Ovary (tissue), 3 donors: ENCODE measurements around the gene NPIPA7.
"Not testable (repeated sequence)": the region's sequence is repeated elsewhere in the genome, so short reads cannot be mapped to it uniquely, and the experiment has no call there.

ENCODE experiments used
- EP300 ChIP-seq: sonication (generic); formaldehyde crosslinking; IDR thresholded peaks from one replicate; pipeline ENCODE4 v1.6.1; 2017; ENCODE audit warnings: antibody characterized with exemption
- TF ChIP-seq, protein P1 (sequence below), 3 donors: fragments of 450-650 bp in 2 of 3; fragments of 200-600 bp in 1 of 3; IDR thresholded peaks; one replicate each; pipeline versions ENCODE4 v1.5.1 to v1.8.0; 2016 to 2022; ENCODE audit warnings: antibody characterized with exemption in 3 of 3, mild to moderate bottlenecking in 1 of 3
- donor health status: DM: no; HTN: no; CAD: no.

DNA sequence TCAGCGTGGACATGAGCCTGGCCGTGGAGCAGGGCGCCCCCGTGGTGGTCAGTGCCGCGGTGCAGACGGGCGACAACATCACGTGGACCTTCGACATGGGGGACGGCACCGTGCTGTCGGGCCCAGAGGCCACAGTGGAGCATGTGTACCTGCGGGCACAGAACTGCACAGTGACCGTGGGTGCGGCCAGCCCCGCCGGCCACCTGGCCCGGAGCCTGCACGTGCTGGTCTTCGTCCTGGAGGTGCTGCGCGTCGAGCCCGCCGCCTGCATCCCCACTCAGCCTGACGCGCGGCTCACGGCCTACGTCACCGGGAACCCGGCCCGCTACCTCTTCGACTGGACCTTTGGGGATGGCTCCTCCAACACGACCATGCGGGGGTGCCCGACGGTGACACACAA, 14.8 kb upstream of the NPIPA7 start:
- TF ChIP-seq, protein P1, sequence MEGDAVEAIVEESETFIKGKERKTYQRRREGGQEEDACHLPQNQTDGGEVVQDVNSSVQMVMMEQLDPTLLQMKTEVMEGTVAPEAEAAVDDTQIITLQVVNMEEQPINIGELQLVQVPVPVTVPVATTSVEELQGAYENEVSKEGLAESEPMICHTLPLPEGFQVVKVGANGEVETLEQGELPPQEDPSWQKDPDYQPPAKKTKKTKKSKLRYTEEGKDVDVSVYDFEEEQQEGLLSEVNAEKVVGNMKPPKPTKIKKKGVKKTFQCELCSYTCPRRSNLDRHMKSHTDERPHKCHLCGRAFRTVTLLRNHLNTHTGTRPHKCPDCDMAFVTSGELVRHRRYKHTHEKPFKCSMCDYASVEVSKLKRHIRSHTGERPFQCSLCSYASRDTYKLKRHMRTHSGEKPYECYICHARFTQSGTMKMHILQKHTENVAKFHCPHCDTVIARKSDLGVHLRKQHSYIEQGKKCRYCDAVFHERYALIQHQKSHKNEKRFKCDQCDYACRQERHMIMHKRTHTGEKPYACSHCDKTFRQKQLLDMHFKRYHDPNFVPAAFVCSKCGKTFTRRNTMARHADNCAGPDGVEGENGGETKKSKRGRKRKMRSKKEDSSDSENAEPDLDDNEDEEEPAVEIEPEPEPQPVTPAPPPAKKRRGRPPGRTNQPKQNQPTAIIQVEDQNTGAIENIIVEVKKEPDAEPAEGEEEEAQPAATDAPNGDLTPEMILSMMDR (IDR thresholded peaks at IDR 0.05), result not testable (repeated sequence)
- TF ChIP-seq EP300, result not testable (repeated sequence)
